ENCODE measurements around the gene CELF3.

The CELF3 gene

GRCh38 chr1:151711951-151712350, 4.7 kb downstream of the CELF3 start:
- TF ChIP-seq, protein P1, sequence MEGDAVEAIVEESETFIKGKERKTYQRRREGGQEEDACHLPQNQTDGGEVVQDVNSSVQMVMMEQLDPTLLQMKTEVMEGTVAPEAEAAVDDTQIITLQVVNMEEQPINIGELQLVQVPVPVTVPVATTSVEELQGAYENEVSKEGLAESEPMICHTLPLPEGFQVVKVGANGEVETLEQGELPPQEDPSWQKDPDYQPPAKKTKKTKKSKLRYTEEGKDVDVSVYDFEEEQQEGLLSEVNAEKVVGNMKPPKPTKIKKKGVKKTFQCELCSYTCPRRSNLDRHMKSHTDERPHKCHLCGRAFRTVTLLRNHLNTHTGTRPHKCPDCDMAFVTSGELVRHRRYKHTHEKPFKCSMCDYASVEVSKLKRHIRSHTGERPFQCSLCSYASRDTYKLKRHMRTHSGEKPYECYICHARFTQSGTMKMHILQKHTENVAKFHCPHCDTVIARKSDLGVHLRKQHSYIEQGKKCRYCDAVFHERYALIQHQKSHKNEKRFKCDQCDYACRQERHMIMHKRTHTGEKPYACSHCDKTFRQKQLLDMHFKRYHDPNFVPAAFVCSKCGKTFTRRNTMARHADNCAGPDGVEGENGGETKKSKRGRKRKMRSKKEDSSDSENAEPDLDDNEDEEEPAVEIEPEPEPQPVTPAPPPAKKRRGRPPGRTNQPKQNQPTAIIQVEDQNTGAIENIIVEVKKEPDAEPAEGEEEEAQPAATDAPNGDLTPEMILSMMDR (conservative IDR thresholded peaks at IDR 0.05; ENCODE audit: low read depth, low read length), result no peak
- H3K4me1 ChIP-seq (ENCODE audit: low read depth, poor library complexity, severe bottlenecking), result peaks cover 3% of the 10 kb centered on the region

GRCh38 chr1:151711044-151711800, 5.4 kb downstream of the CELF3 start:
- H3K4me1 ChIP-seq (ENCODE audit: low read depth, poor library complexity, severe bottlenecking), result no peaks in the 10 kb centered on the region
- H3K79me2 ChIP-seq (ENCODE audit: insufficient read depth, low read depth), result no peaks in the 10 kb centered on the region
- peaks cover 78% of the 10 kb centered on the region for H3K27me3 ChIP-seq (ENCODE audit: insufficient read depth, low read depth)
- H4K20me1 ChIP-seq (ENCODE audit: insufficient read depth), result no peaks in the 10 kb centered on the region
- TF ChIP-seq, protein P1 (conservative IDR thresholded peaks at IDR 0.05; ENCODE audit: low read depth, low read length), result no peak
- no peak overlapping the region for H2AFZ ChIP-seq (ENCODE audit: low read depth)
- no peak overlapping the region for H3K4me2 ChIP-seq
- no peak overlapping the region for H3K27ac ChIP-seq
- no peaks in the 10 kb centered on the region for H3K36me3 ChIP-seq (ENCODE audit: insufficient read depth)
- no peak overlapping the region for H3K4me3 ChIP-seq (IDR thresholded peaks at IDR 0.05; ENCODE audit: insufficient read depth, low read depth, low read length)
- no peak overlapping the region for H3K9ac ChIP-seq

More at GRCh38 chr1:151711951-151712350, 4.7 kb downstream of the CELF3 start:
- H3K27ac ChIP-seq, result no peak overlapping the region
- H3K27me3 ChIP-seq (ENCODE audit: insufficient read depth, low read depth), result peaks cover 83% of the 10 kb centered on the region
- no peaks in the 10 kb centered on the region for H3K36me3 ChIP-seq (ENCODE audit: insufficient read depth)
- no peak overlapping the region for H2AFZ ChIP-seq (ENCODE audit: low read depth)
- no peak overlapping the region for H3K4me3 ChIP-seq (IDR thresholded peaks at IDR 0.05; ENCODE audit: insufficient read depth, low read depth, low read length)
- H3K4me2 ChIP-seq, result no peak overlapping the region
- no peak overlapping the region for H3K9ac ChIP-seq
- H3K79me2 ChIP-seq (ENCODE audit: insufficient read depth, low read depth), result no peaks in the 10 kb centered on the region
- H4K20me1 ChIP-seq (ENCODE audit: insufficient read depth), result no peaks in the 10 kb centered on the region

DNA sequence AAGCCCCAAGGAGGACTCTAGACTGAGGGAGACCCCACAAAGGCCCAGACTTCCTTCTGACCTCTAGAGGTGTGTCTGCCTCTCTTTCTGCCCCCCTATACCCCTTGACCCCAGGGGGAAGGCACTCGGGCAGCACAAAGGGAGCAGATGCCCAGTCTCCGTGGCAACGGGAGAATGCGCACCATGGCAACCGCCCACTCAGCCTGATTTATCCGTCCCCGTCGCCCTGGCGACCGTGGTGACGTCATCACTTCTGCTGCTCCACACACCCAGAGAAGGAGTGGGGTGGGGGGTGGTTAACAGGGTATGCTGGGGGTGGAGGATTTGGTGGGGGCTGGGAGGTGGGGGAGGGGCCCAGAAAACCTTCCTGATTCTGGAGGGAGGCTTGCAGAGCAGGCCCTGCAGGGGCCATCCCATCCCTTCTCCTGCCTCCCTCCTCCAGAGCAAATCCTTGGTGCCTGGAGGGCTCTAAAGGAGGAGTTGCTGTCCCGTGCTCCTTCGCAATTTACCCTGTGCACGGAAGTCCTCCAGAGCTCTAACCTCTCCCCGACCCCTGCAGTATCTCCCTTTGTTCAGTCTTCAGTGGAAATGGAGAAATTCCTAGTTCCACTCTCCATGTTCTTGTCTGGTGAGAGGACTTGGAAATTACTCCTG, 6.3 kb downstream of the CELF3 start:
- H2AFZ ChIP-seq (ENCODE audit: low read depth), result no peak overlapping the region
- H3K27ac ChIP-seq, result no peak overlapping the region
- H3K27me3 ChIP-seq (ENCODE audit: insufficient read depth, low read depth), result peaks cover 69% of the 10 kb centered on the region
- no peak overlapping the region for H3K4me2 ChIP-seq
- H3K9ac ChIP-seq, result no peak overlapping the region
- H3K4me1 ChIP-seq (ENCODE audit: low read depth, poor library complexity, severe bottlenecking), result no peaks in the 10 kb centered on the region
- H3K4me3 ChIP-seq (IDR thresholded peaks at IDR 0.05; ENCODE audit: insufficient read depth, low read depth, low read length), result no peak overlapping the region
- no peaks in the 10 kb centered on the region for H3K36me3 ChIP-seq (ENCODE audit: insufficient read depth)
- H3K79me2 ChIP-seq (ENCODE audit: insufficient read depth, low read depth), result no peaks in the 10 kb centered on the region
- H4K20me1 ChIP-seq (ENCODE audit: insufficient read depth), result no peaks in the 10 kb centered on the region
- TF ChIP-seq, protein P1 (conservative IDR thresholded peaks at IDR 0.05; ENCODE audit: low read depth, low read length), result no peak

DNA sequence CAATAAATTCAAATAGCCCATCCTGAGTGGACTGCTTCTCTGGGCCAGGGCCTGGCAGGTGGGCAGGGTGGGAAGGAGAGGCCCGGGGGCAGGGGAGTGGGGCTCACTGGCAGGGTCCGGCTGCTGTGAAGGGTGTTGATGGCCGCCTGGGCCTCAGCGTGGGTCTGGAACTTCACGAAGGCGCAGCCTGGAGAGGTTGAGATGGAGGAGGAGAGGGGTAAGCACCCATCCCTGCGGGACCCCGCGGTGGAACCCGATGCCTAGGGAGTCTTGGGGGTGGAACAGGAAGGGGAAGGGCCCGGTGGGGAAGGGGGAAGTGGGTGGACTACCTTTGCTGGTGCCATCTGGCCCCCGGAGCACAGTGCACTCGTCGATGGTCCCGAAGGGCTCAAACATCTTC, 7.7 kb downstream of the CELF3 start:
- Histone ChIP-seq H3K79me2 (ENCODE audit: insufficient read depth, low read depth) (no peaks in the 10 kb centered on the region), H3K4me1 (ENCODE audit: low read depth, poor library complexity, severe bottlenecking) (no peaks in the 10 kb centered on the region), H3K4me2 (no peak overlapping the region), H2AFZ (ENCODE audit: low read depth) (no peak overlapping the region), H4K20me1 (ENCODE audit: insufficient read depth) (no peaks in the 10 kb centered on the region), H3K27me3 (ENCODE audit: insufficient read depth, low read depth) (peaks cover 55% of the 10 kb centered on the region), H3K9ac (no peak overlapping the region), H3K4me3 (IDR thresholded peaks at IDR 0.05; ENCODE audit: insufficient read depth, low read depth, low read length) (no peak overlapping the region), H3K36me3 (ENCODE audit: insufficient read depth) (no peaks in the 10 kb centered on the region), H3K27ac (no peak overlapping the region)
- TF ChIP-seq, protein P1 (conservative IDR thresholded peaks at IDR 0.05; ENCODE audit: low read depth, low read length), result no peak

All from KMS-11 (cell line).